A673 (cell line): Measurements from ENCODE around the gene CYFIP2. TPM values are rescaled to one million over a fixed set of nuclear protein-coding genes. Genes with fewer than 3 reads are reported as not detected.
"Not testable (repeated sequence)": the region's sequence is repeated elsewhere in the genome, so short reads cannot be mapped to it uniquely, and the experiment has no call there.

ENCODE experiments used
- BruUV-seq: library from RNA; stranded (reverse); fragments of 400-500 nt; replicated peaks from 2 replicates; lab custom pipeline; 2021; lab: Mats Ljungman, UMichigan
- CTCF ChIA-PET: fragments of 300-600 bp; sonication (Branson Sonifier 250); formaldehyde crosslinking; loops from one replicate; lab custom pipeline; 2022; ENCODE audit warnings: antibody characterized with exemption; lab: Charles Lee
- POLR2A ChIA-PET: fragments of 300-600 bp; sonication (Branson Sonifier 250); formaldehyde crosslinking; loops from one replicate; lab custom pipeline; 2022; ENCODE audit warnings: antibody characterized with exemption; ENCODE audit not compliant: low non-redundant PET; lab: Charles Lee
- DNase-seq: peaks from one replicate; pipeline ENCODE4 v3.0.0-alpha.2; 2015; ENCODE audit warnings: low spot score
- H3K27ac ChIP-seq: fragments of 200-600 bp; sonication (generic); 2 replicates; pipeline ENCODE4 v1.5.1; 2016; ENCODE audit warnings: mixed run types, low read depth, mild to moderate bottlenecking, mixed read lengths, antibody characterized with exemption, low read length; ENCODE audit not compliant: poor library complexity, severe bottlenecking
- H3K27me3 ChIP-seq: fragments of 200-600 bp; sonication (generic); replicated peaks from 2 replicates; pipeline ENCODE4 v1.6.1; 2017; ENCODE audit warnings: mixed run types, low read depth, mild to moderate bottlenecking, mixed read lengths, antibody characterized with exemption, low read length; ENCODE audit not compliant: insufficient read depth, poor library complexity
- H3K36me3 ChIP-seq: fragments of 200-600 bp; sonication (generic); 2 replicates; pipeline ENCODE4 v1.6.1; 2016; ENCODE audit warnings: mixed run types, mild to moderate bottlenecking, mixed read lengths, antibody characterized with exemption, low read length; ENCODE audit not compliant: insufficient read depth, poor library complexity, severe bottlenecking
- H3K4me1 ChIP-seq: fragments of 200-600 bp; sonication (generic); 2 replicates; pipeline ENCODE4 v1.6.1; 2017; ENCODE audit warnings: mixed run types, mild to moderate bottlenecking, mixed read lengths, antibody characterized with exemption, low read length; ENCODE audit not compliant: insufficient read depth, poor library complexity, severe bottlenecking
- H3K4me3 ChIP-seq: fragments of 200-600 bp; sonication (generic); 2 replicates; pipeline ENCODE4 v1.5.1; 2016; ENCODE audit warnings: low read depth, mixed run types, mild to moderate bottlenecking, mixed read lengths, low read length; ENCODE audit not compliant: poor library complexity, severe bottlenecking
- H3K9me3 ChIP-seq: fragments of 200-600 bp; sonication (generic); 2 replicates; pipeline ENCODE4 v1.6.1; 2016; ENCODE audit warnings: mixed run types, low read depth, mild to moderate bottlenecking, mixed read lengths, antibody characterized with exemption, low read length; ENCODE audit not compliant: poor library complexity, severe bottlenecking
- CTCF ChIP-seq: fragments of 300-800, 200-600 bp; sonication (generic); conservative IDR thresholded peaks from 2 replicates; pipeline ENCODE4 v1.5.1; 2017; ENCODE audit warnings: low read depth, mild to moderate bottlenecking, antibody characterized with exemption, low read length, moderate library complexity, mixed read lengths
- EZH2 ChIP-seq: fragments of 200-600 bp; sonication (generic); IDR thresholded peaks from 2 replicates; pipeline ENCODE4 v1.6.1; 2017; ENCODE audit warnings: borderline replicate concordance, low read depth, mild to moderate bottlenecking, mixed read lengths, antibody characterized with exemption, low read length; ENCODE audit not compliant: poor library complexity, severe bottlenecking
- intact Hi-C: fragments of 100-400 bp; cut with micrococcal nuclease; formaldehyde crosslinking; loops from one replicate; pipeline ENCODE4 v1.10.0; 2022; ENCODE audit not compliant: unreplicated experiment
- total RNA-seq: library from RNA; stranded (reverse); gene quantifications from 2 replicates; pipeline ENCODE4 v1.2.3, GENCODE V29; 2021

The CYFIP2 gene
- total RNA-seq, 1 experiment from 2014 or later, result 17.2 TPM

- CTCF ChIA-PET, result no interaction called here
- DNase-seq, result no peak
- Histone ChIP-seq H3K4me1 (no peaks in the 10 kb centered on the region), H3K27me3 (no peaks in the 10 kb centered on the region), H3K27ac (no peak overlapping the region), H3K9me3 (no peaks in the 10 kb centered on the region), H3K36me3 (no peaks in the 10 kb centered on the region), H3K4me3 (no peak overlapping the region)
- no TSS peak for BruUV-seq
- no peak for TF ChIP-seq CTCF
- no peak for TF ChIP-seq EZH2
- POLR2A ChIA-PET, result no interaction called here
- intact Hi-C loops, result no loop called here
These were observed 32.4 kb upstream of the CYFIP2 start for GRCh38 chr5:157233515-157233914.

DNA sequence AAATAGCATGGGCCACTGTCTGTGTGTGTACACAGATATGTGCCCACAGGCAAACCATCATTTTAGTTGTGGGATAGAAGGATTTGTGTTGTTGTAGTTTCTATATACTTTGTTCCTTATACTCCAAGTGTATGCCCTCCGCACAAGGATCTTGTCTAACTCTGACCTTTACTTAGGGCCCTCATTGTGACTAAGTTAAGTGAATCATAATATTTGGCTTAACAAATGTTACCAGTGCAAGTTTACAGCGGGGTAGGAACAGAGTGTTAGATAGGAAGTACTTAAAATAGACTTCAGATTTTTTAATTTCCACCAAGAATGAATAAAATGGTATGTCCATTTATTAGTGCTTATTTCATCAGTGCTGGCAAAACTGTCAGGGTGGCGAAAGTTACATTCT lies 29.5 kb upstream of the CYFIP2 start:
- ChIA-PET CTCF (no interaction called here), POLR2A (interaction anchor here (0.6 kb wide), 1 partner anchor 293 kb away, joined by 4 read pairs; no protein-coding TSS in a partner anchor)
- Histone ChIP-seq H3K9me3 (no peaks in the 10 kb centered on the region), H3K4me3 (no peak overlapping the region), H3K36me3 (no peaks in the 10 kb centered on the region), H3K27ac (no peak overlapping the region), H3K27me3 (no peaks in the 10 kb centered on the region), H3K4me1 (no peaks in the 10 kb centered on the region)
- intact Hi-C loops, result no loop called here
- no peak for TF ChIP-seq EZH2
- TF ChIP-seq CTCF, result no peak
- DNase-seq, result no peak
- no TSS peak for BruUV-seq

GRCh38 chr5:157241483-157241882 lies 24.4 kb upstream of the CYFIP2 start:
- Histone ChIP-seq H3K27me3 (no peaks in the 10 kb centered on the region), H3K27ac (no peak overlapping the region), H3K9me3 (no peaks in the 10 kb centered on the region), H3K36me3 (no peaks in the 10 kb centered on the region), H3K4me1 (no peaks in the 10 kb centered on the region), H3K4me3 (no peak overlapping the region)
- TF ChIP-seq EZH2, result no peak
- no peak for TF ChIP-seq CTCF
- intact Hi-C loops, result no loop called here
- BruUV-seq, result no TSS peak
- no peak for DNase-seq
- ChIA-PET CTCF (no interaction called here), POLR2A (no interaction called here)

DNA sequence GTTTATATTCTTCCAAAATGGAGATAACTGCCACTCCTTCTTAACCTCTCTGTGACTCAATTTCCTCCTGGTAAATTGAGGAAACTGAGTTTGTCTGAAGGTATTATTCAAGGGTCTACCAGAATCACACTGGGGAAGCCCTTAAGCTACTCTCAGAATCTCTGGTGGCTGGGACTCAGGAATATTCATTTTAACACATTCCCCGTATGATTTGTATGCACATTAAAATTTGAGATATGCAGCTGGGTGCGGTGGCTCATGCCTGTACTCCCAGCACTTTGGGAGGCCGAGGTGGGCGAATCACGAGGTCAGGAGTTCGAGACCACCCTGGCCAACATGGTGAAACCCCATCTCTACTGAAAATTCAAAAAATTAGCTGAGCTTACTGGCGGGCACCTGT lies 21.2 kb upstream of the CYFIP2 start:
- POLR2A ChIA-PET, H3K27ac ChIP-seq, H3K4me3 ChIP-seq: not testable (repeated sequence)

More for the DNA sequence above, 21.2 kb upstream of the CYFIP2 start:
- H3K4me1 ChIP-seq, BruUV-seq, H3K27me3 ChIP-seq, intact Hi-C loops, H3K9me3 ChIP-seq, DNase-seq, CTCF ChIA-PET, H3K36me3 ChIP-seq: not testable (repeated sequence)
